WTC11 (cell line): ENCODE results near the gene KIR2DL3. TPM values are rescaled to one million over a fixed set of nuclear protein-coding genes. Genes with fewer than 3 reads are reported as not detected.
"Not testable (repeated sequence)": the region's sequence is repeated elsewhere in the genome, so short reads cannot be mapped to it uniquely, and the experiment has no call there.

ENCODE experiments used
- ATAC-seq: fragments of 200-7000 bp; cut with Tn5 transposase; 2 replicates; pipeline ENCODE4 v1.10.0; 2021; ENCODE audit warnings: mild to moderate bottlenecking, moderate library complexity
- CTCF ChIA-PET: fragments of 300-600 bp; sonication (Branson Sonifier 250); formaldehyde crosslinking; loops from one replicate; lab custom pipeline; 2021; ENCODE audit warnings: antibody characterized with exemption; lab: Charles Lee
- POLR2A ChIA-PET: fragments of 350-600 bp; sonication (Branson Sonifier 250); formaldehyde crosslinking; loops from one replicate; lab custom pipeline; 2021; ENCODE audit warnings: antibody characterized with exemption; lab: Charles Lee
- DNase-seq: peaks from one replicate; pipeline ENCODE4 v3.0.0; 2021; ENCODE audit warnings: low spot score
- H3K27ac Mint-ChIP-seq: 2 replicates; pipeline ENCODE4 v1.8.0; 2021; ENCODE audit warnings: mixed read lengths
- H3K27me3 Mint-ChIP-seq: 2 replicates; pipeline ENCODE4 v1.8.0; 2021; ENCODE audit warnings: low read depth, mild to moderate bottlenecking, moderate library complexity, mixed read lengths
- H3K36me3 Mint-ChIP-seq: 2 replicates; pipeline ENCODE4 v1.8.0; 2021; ENCODE audit warnings: mixed read lengths
- H3K4me1 Mint-ChIP-seq: 2 replicates; pipeline ENCODE4 v1.8.0; 2022; ENCODE audit warnings: mixed read lengths
- H3K4me3 Mint-ChIP-seq: 2 replicates; pipeline ENCODE4 v1.8.0; 2021; ENCODE audit warnings: mild to moderate bottlenecking, moderate library complexity, mixed read lengths
- H3K9me3 Mint-ChIP-seq: 2 replicates; pipeline ENCODE4 v1.8.0; 2021; ENCODE audit warnings: mixed read lengths
- ATF1 ChIP-seq: sonication (generic); formaldehyde crosslinking; IDR thresholded peaks from 2 replicates; pipeline ENCODE4 v1.8.1; 2023; ENCODE audit warnings: mild to moderate bottlenecking, moderate library complexity, missing genetic modification reagents
- CREB1 ChIP-seq: sonication (generic); formaldehyde crosslinking; IDR thresholded peaks from 2 replicates; pipeline ENCODE4 v1.8.0; 2023; ENCODE audit warnings: mild to moderate bottlenecking, missing genetic modification reagents
- ELF4 ChIP-seq: sonication (generic); formaldehyde crosslinking; IDR thresholded peaks from 2 replicates; pipeline ENCODE4 v1.8.1; 2022; ENCODE audit warnings: low read depth, mild to moderate bottlenecking, moderate library complexity, missing genetic modification reagents
- ESRRA ChIP-seq: sonication (generic); formaldehyde crosslinking; IDR thresholded peaks from 2 replicates; pipeline ENCODE4 v1.8.1; 2022; ENCODE audit warnings: mild to moderate bottlenecking, missing genetic modification reagents, borderline replicate concordance
- GRHL2 ChIP-seq: fragments of 250-450 bp; sonication (Bioruptor Pico); IDR thresholded peaks from 2 replicates; pipeline ENCODE4 v1.8.0; 2022; ENCODE audit warnings: mild to moderate bottlenecking, moderate library complexity; ENCODE audit not compliant: insufficient replicate concordance, severe bottlenecking
- NFE2L1 ChIP-seq: sonication (generic); formaldehyde crosslinking; IDR thresholded peaks from 2 replicates; pipeline ENCODE4 v1.8.1; 2023; ENCODE audit warnings: missing genetic modification reagents
- OVOL2 ChIP-seq: fragments of 250-450 bp; sonication (Bioruptor Pico); IDR thresholded peaks from 2 replicates; pipeline ENCODE4 v1.9.0; 2021; ENCODE audit warnings: mild to moderate bottlenecking, borderline replicate concordance
- RELA ChIP-seq: sonication (generic); formaldehyde crosslinking; IDR thresholded peaks from 2 replicates; pipeline ENCODE4 v1.8.1; 2022; ENCODE audit warnings: missing genetic modification reagents, mild to moderate bottlenecking, borderline replicate concordance
- TEAD1 ChIP-seq: sonication (generic); formaldehyde crosslinking; IDR thresholded peaks from 2 replicates; pipeline ENCODE4 v1.8.0; 2022; ENCODE audit warnings: mild to moderate bottlenecking, missing genetic modification reagents
- ZNF219 ChIP-seq: sonication (generic); formaldehyde crosslinking; IDR thresholded peaks from 2 replicates; pipeline ENCODE4 v1.8.0; 2023; ENCODE audit warnings: missing genetic modification reagents, mild to moderate bottlenecking, borderline replicate concordance
- total RNA-seq: library from RNA; stranded (reverse); gene quantifications from 3 replicates; pipeline ENCODE4 v1.2.3, GENCODE V29; 2021
- TF ChIP-seq, protein P1 (sequence below): sonication (generic); formaldehyde crosslinking; IDR thresholded peaks from 2 replicates; pipeline ENCODE4 v1.8.1; 2022; ENCODE audit warnings: mild to moderate bottlenecking, missing genetic modification reagents, moderate library complexity, borderline replicate concordance
- TF ChIP-seq, protein P2 (sequence below): sonication (generic); formaldehyde crosslinking; IDR thresholded peaks from 2 replicates; pipeline ENCODE4 v1.8.0; 2023; ENCODE audit warnings: mild to moderate bottlenecking, missing genetic modification reagents
- TF ChIP-seq, protein P3 (sequence below): sonication (generic); formaldehyde crosslinking; IDR thresholded peaks from 2 replicates; pipeline ENCODE4 v1.8.1; 2022; ENCODE audit warnings: mild to moderate bottlenecking, moderate library complexity, missing genetic modification reagents
- TF ChIP-seq, protein P4 (sequence below): sonication (generic); formaldehyde crosslinking; IDR thresholded peaks from 2 replicates; pipeline ENCODE4 v1.8.1; 2022; ENCODE audit warnings: low read depth, missing genetic modification reagents, borderline replicate concordance
- TF ChIP-seq, protein P5 (sequence below): fragments of 250-450 bp; sonication (Bioruptor Pico); IDR thresholded peaks from 2 replicates; pipeline ENCODE4 v1.9.0; 2021; ENCODE audit warnings: mild to moderate bottlenecking, borderline replicate concordance
- TF ChIP-seq, protein P6 (sequence below): sonication (generic); formaldehyde crosslinking; IDR thresholded peaks from 2 replicates; pipeline ENCODE4 v1.8.0; 2022; ENCODE audit warnings: mild to moderate bottlenecking, missing genetic modification reagents

Gene KIR2DL3
- total RNA-seq, 1 experiment from 2014 or later: not detected

DNA sequence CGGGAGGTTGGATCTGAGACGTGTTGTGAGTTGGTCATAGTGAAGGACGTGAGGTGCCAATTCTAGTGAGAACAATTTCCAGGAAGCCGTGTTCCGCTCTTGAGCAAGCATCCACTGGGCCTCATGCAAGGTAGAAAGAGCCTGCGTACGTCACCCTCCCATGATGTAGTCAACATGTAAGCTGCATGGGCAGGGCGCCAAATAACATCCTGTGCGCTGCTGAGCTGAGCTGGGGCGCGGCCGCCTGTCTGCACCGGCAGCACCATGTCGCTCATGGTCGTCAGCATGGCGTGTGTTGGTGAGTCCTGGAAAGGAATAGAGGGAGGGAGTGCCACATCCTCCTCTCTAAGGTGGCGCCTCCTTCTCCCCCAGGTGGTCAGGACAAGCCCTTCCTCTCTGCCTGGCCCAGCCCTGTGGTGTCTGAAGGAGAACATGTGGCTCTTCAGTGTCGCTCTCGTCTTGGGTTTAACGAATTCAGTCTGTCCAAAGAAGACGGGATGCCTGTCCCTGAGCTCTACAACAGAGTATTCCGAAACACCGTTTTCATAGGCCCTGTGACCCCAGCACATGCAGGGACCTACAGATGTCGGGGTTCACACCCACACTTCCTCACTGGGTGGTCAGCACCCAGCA is 47.9 kb downstream of the KIR2DL3 start:
- CTCF ChIA-PET, DNase-seq, H3K27ac Mint-ChIP-seq, H3K4me3 Mint-ChIP-seq, POLR2A ChIA-PET, H3K27me3 Mint-ChIP-seq, H3K4me1 Mint-ChIP-seq, ATAC-seq: not testable (repeated sequence)
- H3K36me3 Mint-ChIP-seq: peaks cover 70% of the 10 kb centered on the region
- peaks cover 55% of the 10 kb centered on the region for H3K9me3 Mint-ChIP-seq

DNA sequence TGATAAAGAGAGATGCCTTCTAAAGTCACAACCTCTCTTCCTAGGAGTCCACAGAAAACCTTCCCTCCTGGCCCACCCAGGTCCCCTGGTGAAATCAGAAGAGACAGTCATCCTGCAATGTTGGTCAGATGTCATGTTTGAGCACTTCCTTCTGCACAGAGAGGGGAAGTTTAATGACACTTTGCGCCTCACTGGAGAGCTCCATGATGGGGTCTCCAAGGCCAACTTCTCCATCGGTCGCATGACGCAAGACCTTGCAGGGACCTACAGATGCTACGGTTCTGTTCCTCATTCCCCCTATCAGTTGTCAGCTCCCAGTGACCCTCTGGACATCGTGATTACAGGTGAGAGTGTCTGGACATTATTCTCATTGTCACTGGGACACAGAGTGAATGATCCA is 49.8 kb downstream of the KIR2DL3 start:
- POLR2A ChIA-PET, H3K27ac Mint-ChIP-seq, ATAC-seq, H3K4me1 Mint-ChIP-seq, DNase-seq, H3K27me3 Mint-ChIP-seq, H3K4me3 Mint-ChIP-seq, CTCF ChIA-PET: not testable (repeated sequence)
- Mint-ChIP-seq H3K36me3 (peaks cover 77% of the 10 kb centered on the region), H3K9me3 (peaks cover 36% of the 10 kb centered on the region)

DNA sequence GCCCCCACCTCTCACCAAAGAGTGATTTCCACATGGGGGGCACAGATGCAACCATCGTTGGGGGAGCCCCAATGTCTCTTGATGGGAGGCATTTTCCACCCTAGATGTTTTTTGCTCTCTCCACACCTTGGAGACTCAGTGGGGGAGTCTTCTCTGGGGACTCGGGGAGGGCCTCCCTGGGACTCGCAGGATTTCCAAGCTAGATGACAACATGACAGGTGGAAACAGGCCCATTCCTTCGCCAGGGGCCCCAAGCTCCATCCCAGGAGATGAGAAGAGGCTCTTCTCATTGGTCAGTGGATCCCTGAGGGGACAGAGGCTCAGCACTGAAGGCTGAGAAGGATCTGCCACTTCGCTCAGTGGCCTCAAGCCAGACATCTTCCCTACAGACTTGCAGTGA is 52.4 kb downstream of the KIR2DL3 start:
- no peak overlapping the region for H3K4me3 Mint-ChIP-seq
- CTCF ChIA-PET: no interaction called here

DNA sequence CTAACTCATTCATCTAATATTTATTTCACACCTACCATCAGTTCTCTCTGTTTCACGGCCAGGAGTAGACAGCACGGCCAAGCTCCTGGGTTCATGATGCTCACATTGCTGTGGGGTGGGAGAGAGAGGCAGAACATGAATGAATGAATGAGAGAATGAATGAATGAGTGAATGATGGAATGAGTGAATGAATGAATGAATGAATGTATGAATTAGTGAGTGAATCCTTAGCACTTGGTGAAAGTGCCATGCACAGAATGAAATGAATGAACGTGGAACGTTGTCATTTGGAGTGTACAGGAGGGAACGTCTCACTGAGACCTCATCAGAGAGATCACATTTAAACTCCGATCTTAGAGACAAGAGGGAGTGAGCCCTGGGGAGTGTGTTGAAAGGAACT is 53.2 kb downstream of the KIR2DL3 start:
- no peak overlapping the region for H3K27ac Mint-ChIP-seq
- ATAC-seq: no peak
- H3K4me1 Mint-ChIP-seq: no peaks in the 10 kb centered on the region
- H3K36me3 Mint-ChIP-seq: peaks cover 70% of the 10 kb centered on the region
- no peak overlapping the region for H3K4me3 Mint-ChIP-seq
- CTCF ChIA-PET: no interaction called here
- POLR2A ChIA-PET: no interaction called here
- H3K9me3 Mint-ChIP-seq: peaks cover 7% of the 10 kb centered on the region
- DNase-seq: no peak
- H3K27me3 Mint-ChIP-seq: peaks cover 9% of the 10 kb centered on the region; the same call in 1 of the 2 replicates
- TF ChIP-seq ELF4 (CRISPR knock-in tag) (no peak), RELA (CRISPR knock-in tag) (no peak), ATF1 (no peak), ZNF219 (CRISPR knock-in tag) (no peak), CREB1 (CRISPR knock-in tag) (no peak), OVOL2 (CRISPR knock-in tag) (no peak)
- TF ChIP-seq, protein P1, sequence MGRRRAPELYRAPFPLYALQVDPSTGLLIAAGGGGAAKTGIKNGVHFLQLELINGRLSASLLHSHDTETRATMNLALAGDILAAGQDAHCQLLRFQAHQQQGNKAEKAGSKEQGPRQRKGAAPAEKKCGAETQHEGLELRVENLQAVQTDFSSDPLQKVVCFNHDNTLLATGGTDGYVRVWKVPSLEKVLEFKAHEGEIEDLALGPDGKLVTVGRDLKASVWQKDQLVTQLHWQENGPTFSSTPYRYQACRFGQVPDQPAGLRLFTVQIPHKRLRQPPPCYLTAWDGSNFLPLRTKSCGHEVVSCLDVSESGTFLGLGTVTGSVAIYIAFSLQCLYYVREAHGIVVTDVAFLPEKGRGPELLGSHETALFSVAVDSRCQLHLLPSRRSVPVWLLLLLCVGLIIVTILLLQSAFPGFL: no peak
- TF ChIP-seq, protein P2, sequence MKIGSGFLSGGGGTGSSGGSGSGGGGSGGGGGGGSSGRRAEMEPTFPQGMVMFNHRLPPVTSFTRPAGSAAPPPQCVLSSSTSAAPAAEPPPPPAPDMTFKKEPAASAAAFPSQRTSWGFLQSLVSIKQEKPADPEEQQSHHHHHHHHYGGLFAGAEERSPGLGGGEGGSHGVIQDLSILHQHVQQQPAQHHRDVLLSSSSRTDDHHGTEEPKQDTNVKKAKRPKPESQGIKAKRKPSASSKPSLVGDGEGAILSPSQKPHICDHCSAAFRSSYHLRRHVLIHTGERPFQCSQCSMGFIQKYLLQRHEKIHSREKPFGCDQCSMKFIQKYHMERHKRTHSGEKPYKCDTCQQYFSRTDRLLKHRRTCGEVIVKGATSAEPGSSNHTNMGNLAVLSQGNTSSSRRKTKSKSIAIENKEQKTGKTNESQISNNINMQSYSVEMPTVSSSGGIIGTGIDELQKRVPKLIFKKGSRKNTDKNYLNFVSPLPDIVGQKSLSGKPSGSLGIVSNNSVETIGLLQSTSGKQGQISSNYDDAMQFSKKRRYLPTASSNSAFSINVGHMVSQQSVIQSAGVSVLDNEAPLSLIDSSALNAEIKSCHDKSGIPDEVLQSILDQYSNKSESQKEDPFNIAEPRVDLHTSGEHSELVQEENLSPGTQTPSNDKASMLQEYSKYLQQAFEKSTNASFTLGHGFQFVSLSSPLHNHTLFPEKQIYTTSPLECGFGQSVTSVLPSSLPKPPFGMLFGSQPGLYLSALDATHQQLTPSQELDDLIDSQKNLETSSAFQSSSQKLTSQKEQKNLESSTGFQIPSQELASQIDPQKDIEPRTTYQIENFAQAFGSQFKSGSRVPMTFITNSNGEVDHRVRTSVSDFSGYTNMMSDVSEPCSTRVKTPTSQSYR (CRISPR knock-in tag): no peak
- TF ChIP-seq, protein P3, sequence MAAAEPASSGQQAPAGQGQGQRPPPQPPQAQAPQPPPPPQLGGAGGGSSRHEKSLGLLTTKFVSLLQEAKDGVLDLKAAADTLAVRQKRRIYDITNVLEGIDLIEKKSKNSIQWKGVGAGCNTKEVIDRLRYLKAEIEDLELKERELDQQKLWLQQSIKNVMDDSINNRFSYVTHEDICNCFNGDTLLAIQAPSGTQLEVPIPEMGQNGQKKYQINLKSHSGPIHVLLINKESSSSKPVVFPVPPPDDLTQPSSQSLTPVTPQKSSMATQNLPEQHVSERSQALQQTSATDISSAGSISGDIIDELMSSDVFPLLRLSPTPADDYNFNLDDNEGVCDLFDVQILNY: no peak
- TF ChIP-seq, protein P4, sequence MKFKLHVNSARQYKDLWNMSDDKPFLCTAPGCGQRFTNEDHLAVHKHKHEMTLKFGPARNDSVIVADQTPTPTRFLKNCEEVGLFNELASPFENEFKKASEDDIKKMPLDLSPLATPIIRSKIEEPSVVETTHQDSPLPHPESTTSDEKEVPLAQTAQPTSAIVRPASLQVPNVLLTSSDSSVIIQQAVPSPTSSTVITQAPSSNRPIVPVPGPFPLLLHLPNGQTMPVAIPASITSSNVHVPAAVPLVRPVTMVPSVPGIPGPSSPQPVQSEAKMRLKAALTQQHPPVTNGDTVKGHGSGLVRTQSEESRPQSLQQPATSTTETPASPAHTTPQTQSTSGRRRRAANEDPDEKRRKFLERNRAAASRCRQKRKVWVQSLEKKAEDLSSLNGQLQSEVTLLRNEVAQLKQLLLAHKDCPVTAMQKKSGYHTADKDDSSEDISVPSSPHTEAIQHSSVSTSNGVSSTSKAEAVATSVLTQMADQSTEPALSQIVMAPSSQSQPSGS: no peak
- TF ChIP-seq, protein P5, sequence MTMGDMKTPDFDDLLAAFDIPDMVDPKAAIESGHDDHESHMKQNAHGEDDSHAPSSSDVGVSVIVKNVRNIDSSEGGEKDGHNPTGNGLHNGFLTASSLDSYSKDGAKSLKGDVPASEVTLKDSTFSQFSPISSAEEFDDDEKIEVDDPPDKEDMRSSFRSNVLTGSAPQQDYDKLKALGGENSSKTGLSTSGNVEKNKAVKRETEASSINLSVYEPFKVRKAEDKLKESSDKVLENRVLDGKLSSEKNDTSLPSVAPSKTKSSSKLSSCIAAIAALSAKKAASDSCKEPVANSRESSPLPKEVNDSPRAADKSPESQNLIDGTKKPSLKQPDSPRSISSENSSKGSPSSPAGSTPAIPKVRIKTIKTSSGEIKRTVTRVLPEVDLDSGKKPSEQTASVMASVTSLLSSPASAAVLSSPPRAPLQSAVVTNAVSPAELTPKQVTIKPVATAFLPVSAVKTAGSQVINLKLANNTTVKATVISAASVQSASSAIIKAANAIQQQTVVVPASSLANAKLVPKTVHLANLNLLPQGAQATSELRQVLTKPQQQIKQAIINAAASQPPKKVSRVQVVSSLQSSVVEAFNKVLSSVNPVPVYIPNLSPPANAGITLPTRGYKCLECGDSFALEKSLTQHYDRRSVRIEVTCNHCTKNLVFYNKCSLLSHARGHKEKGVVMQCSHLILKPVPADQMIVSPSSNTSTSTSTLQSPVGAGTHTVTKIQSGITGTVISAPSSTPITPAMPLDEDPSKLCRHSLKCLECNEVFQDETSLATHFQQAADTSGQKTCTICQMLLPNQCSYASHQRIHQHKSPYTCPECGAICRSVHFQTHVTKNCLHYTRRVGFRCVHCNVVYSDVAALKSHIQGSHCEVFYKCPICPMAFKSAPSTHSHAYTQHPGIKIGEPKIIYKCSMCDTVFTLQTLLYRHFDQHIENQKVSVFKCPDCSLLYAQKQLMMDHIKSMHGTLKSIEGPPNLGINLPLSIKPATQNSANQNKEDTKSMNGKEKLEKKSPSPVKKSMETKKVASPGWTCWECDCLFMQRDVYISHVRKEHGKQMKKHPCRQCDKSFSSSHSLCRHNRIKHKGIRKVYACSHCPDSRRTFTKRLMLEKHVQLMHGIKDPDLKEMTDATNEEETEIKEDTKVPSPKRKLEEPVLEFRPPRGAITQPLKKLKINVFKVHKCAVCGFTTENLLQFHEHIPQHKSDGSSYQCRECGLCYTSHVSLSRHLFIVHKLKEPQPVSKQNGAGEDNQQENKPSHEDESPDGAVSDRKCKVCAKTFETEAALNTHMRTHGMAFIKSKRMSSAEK (CRISPR knock-in tag): no peak

More for the DNA sequence above, 52.4 kb downstream of the KIR2DL3 start:
- Mint-ChIP-seq H3K27ac (no peak overlapping the region), H3K4me1 (no peaks in the 10 kb centered on the region), H3K36me3 (peaks cover 69% of the 10 kb centered on the region), H3K9me3 (peaks cover 15% of the 10 kb centered on the region), H3K27me3 (peaks cover 9% of the 10 kb centered on the region; the same call in 1 of the 2 replicates)
- DNase-seq: no peak
- no peak for ATAC-seq
- POLR2A ChIA-PET: no interaction called here
- TF ChIP-seq TEAD1 (CRISPR knock-in tag) (no peak), NFE2L1 (no peak), GRHL2 (CRISPR knock-in tag) (no peak), ESRRA (CRISPR knock-in tag) (no peak), CREB1 (CRISPR knock-in tag) (no peak)
- TF ChIP-seq, protein P6, sequence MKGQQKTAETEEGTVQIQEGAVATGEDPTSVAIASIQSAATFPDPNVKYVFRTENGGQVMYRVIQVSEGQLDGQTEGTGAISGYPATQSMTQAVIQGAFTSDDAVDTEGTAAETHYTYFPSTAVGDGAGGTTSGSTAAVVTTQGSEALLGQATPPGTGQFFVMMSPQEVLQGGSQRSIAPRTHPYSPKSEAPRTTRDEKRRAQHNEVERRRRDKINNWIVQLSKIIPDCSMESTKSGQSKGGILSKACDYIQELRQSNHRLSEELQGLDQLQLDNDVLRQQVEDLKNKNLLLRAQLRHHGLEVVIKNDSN (CRISPR knock-in tag): no peak
- TF ChIP-seq, all 79 proteins: peak for 0
